ENCODE data around the gene HIPK2.

- TF ChIP-seq POLR2A (IDR thresholded peaks at IDR 0.05), result no peak
- no peak for TF ChIP-seq CTCF (IDR thresholded peaks at IDR 0.05)
Measured at GRCh38 chr7:139799586-139799985, 21.8 kb upstream of the HIPK2 start.

Measured in stomach (tissue), 4 donors.